Neural progenitor cell (in vitro differentiated cells): Measurements from ENCODE around the gene PRELID1. TPM values are rescaled to one million over a fixed set of nuclear protein-coding genes. Genes with fewer than 3 reads are reported as not detected.
"Not testable (repeated sequence)": the region's sequence is repeated elsewhere in the genome, so short reads cannot be mapped to it uniquely, and the experiment has no call there.

ENCODE experiments used
- DNase-seq: peaks from one replicate; pipeline ENCODE4 v3.0.0-alpha.2; 2016; ENCODE audit warnings: low spot score
- H2AFZ ChIP-seq: fragments of 200-600 bp; sonication (generic); replicated peaks from 2 replicates; pipeline ENCODE4 v1.6.1; 2016; ENCODE audit warnings: antibody characterized with exemption
- H3F3A ChIP-seq: fragments of 200-600 bp; sonication (generic); 2 replicates; pipeline ENCODE4 v1.6.1; 2016; ENCODE audit warnings: antibody characterized with exemption, low read depth
- H3K27ac ChIP-seq: fragments of 200-600 bp; sonication (generic); 2 replicates; pipeline ENCODE4 v1.5.1; 2016; ENCODE audit warnings: mild to moderate bottlenecking
- H3K27me3 ChIP-seq: fragments of 200-600 bp; sonication (generic); 2 replicates; pipeline ENCODE4 v1.6.1; 2016; ENCODE audit warnings: mild to moderate bottlenecking, moderate library complexity
- H3K36me3 ChIP-seq: fragments of 200-600 bp; sonication (generic); 2 replicates; pipeline ENCODE4 v1.5.1; 2016
- H3K4me1 ChIP-seq: fragments of 200-600 bp; sonication (generic); 2 replicates; pipeline ENCODE4 v1.6.1; 2016; ENCODE audit warnings: mixed run types
- H3K4me2 ChIP-seq: fragments of 200-600 bp; sonication (generic); 2 replicates; pipeline ENCODE4 v1.6.1; 2016
- H3K4me3 ChIP-seq: fragments of 200-600 bp; sonication (generic); 2 replicates; pipeline ENCODE4 v1.5.1; 2016
- H3K79me2 ChIP-seq: fragments of 200-600 bp; sonication (generic); 2 replicates; pipeline ENCODE4 v1.6.1; 2016; ENCODE audit warnings: low read depth
- H3K9ac ChIP-seq: fragments of 200-600 bp; sonication (generic); 2 replicates; pipeline ENCODE4 v1.6.1; 2016
- H3K9me3 ChIP-seq: fragments of 200-600 bp; sonication (generic); 2 replicates; pipeline ENCODE4 v1.5.1; 2016; ENCODE audit warnings: low read depth
- H4K20me1 ChIP-seq: fragments of 200-600 bp; sonication (generic); 2 replicates; pipeline ENCODE4 v1.6.1; 2016; ENCODE audit warnings: low read depth
- H3K27ac Mint-ChIP-seq: 3 replicates; pipeline ENCODE4 v1.8.0; 2021; ENCODE audit warnings: mixed read lengths
- H3K27me3 Mint-ChIP-seq: 2 replicates; pipeline ENCODE4 v1.8.0; 2022; ENCODE audit warnings: low read depth, mild to moderate bottlenecking, inconsistent platforms, moderate library complexity, mixed read lengths; ENCODE audit not compliant: insufficient read depth
- H3K36me3 Mint-ChIP-seq: 3 replicates; pipeline ENCODE4 v1.8.0; 2021; ENCODE audit warnings: mixed read lengths
- H3K4me1 Mint-ChIP-seq: 3 replicates; pipeline ENCODE4 v1.8.0; 2021; ENCODE audit warnings: mixed read lengths
- H3K4me3 Mint-ChIP-seq: 3 replicates; pipeline ENCODE4 v1.8.0; 2021; ENCODE audit warnings: mild to moderate bottlenecking, moderate library complexity, mixed read lengths
- H3K9me3 Mint-ChIP-seq: 3 replicates; pipeline ENCODE4 v1.8.0; 2020; ENCODE audit warnings: mixed read lengths
- CTCF ChIP-seq: fragments of 200-600 bp; sonication (generic); IDR thresholded peaks from 2 replicates; pipeline ENCODE4 v1.5.1; 2017; ENCODE audit warnings: antibody characterized with exemption, mild to moderate bottlenecking
- EZH2 ChIP-seq: fragments of 200-600 bp; sonication (generic); IDR thresholded peaks from 2 replicates; pipeline ENCODE4 v1.6.1; 2017; ENCODE audit warnings: antibody characterized with exemption, mild to moderate bottlenecking, moderate library complexity
- EZH2phosphoT487 ChIP-seq: fragments of 200-600 bp; sonication (generic); IDR thresholded peaks from 2 replicates; pipeline ENCODE4 v1.6.1; 2017; ENCODE audit warnings: antibody characterized with exemption
- total RNA-seq: library from RNA; depleted of rRNA; stranded (reverse); fragments of >200 nt; gene quantifications from 2 replicates; pipeline ENCODE4 v1.2.3, GENCODE V29; 2015; ENCODE audit warnings: low replicate concordance

Gene PRELID1
- total RNA-seq, 1 donor from 2014 or later: 133 TPM

- Histone ChIP-seq H3K27me3 (no peaks in the 10 kb centered on the region), H3K27ac (no peak overlapping the region), H3K4me2 (no peak overlapping the region), H3F3A (no peaks in the 10 kb centered on the region), H4K20me1 (peaks cover 9% of the 10 kb centered on the region), H3K9ac (no peak overlapping the region), H3K36me3 (no peaks in the 10 kb centered on the region), H3K4me1 (no peaks in the 10 kb centered on the region), H3K79me2 (peaks cover 3% of the 10 kb centered on the region), H2AFZ (no peak overlapping the region), H3K4me3 (no peak overlapping the region), H3K9me3 (no peaks in the 10 kb centered on the region)
- Mint-ChIP-seq H3K4me1 (no peaks in the 10 kb centered on the region), H3K9me3 (no peaks in the 10 kb centered on the region), H3K36me3 (peaks cover 16% of the 10 kb centered on the region), H3K27ac (no peak overlapping the region), H3K4me3 (peak overlapping the region; percentile 58), H3K27me3 (peaks cover 4% of the 10 kb centered on the region)
- no peak for DNase-seq
- TF ChIP-seq EZH2phosphoT487: no peak
- TF ChIP-seq CTCF: no peak
- no peak for TF ChIP-seq EZH2
Measured at GRCh38 chr5:177336603-177337494, 33.2 kb downstream of the PRELID1 start.

- Histone ChIP-seq H3K27ac (no peak overlapping the region), H4K20me1 (peaks cover 14% of the 10 kb centered on the region), H3K4me3 (no peak overlapping the region), H3K9me3 (no peaks in the 10 kb centered on the region), H3K4me1 (no peaks in the 10 kb centered on the region), H3K9ac (no peak overlapping the region), H3F3A (no peaks in the 10 kb centered on the region), H2AFZ (no peak overlapping the region), H3K79me2 (peaks cover 19% of the 10 kb centered on the region), H3K36me3 (no peaks in the 10 kb centered on the region), H3K27me3 (no peaks in the 10 kb centered on the region), H3K4me2 (no peak overlapping the region)
- H3K9me3 Mint-ChIP-seq: no peaks in the 10 kb centered on the region
- DNase-seq: no peak
- no peak overlapping the region for H3K27ac Mint-ChIP-seq
- peaks cover 4% of the 10 kb centered on the region for H3K27me3 Mint-ChIP-seq
- no peak for TF ChIP-seq CTCF
- no peak overlapping the region for H3K4me3 Mint-ChIP-seq
- H3K36me3 Mint-ChIP-seq: peaks cover 16% of the 10 kb centered on the region
- H3K4me1 Mint-ChIP-seq: no peaks in the 10 kb centered on the region
Measured at GRCh38 chr5:177338251-177339106, 34.9 kb downstream of the PRELID1 start.

- no peak overlapping the region for H3K4me3 ChIP-seq
- no peak overlapping the region for H3K9ac ChIP-seq
- no peaks in the 10 kb centered on the region for H3K27me3 ChIP-seq
- H3K79me2 ChIP-seq: peaks cover 26% of the 10 kb centered on the region
- no peaks in the 10 kb centered on the region for H3K36me3 ChIP-seq
- no peaks in the 10 kb centered on the region for H3K9me3 Mint-ChIP-seq
- H3K27me3 Mint-ChIP-seq: peaks cover 4% of the 10 kb centered on the region
- H3K4me3 Mint-ChIP-seq: no peak overlapping the region
- no peaks in the 10 kb centered on the region for H3F3A ChIP-seq
- no peaks in the 10 kb centered on the region for H3K4me1 Mint-ChIP-seq
- H2AFZ ChIP-seq: no peak overlapping the region
- no peak overlapping the region for H3K27ac ChIP-seq
- TF ChIP-seq EZH2phosphoT487: no peak
- no peak for TF ChIP-seq EZH2
- no peak for TF ChIP-seq CTCF
- no peak overlapping the region for H3K27ac Mint-ChIP-seq
- no peak overlapping the region for H3K4me2 ChIP-seq
- DNase-seq: no peak
- H3K36me3 Mint-ChIP-seq: peaks cover 12% of the 10 kb centered on the region
- H4K20me1 ChIP-seq: peaks cover 14% of the 10 kb centered on the region
- no peaks in the 10 kb centered on the region for H3K9me3 ChIP-seq
- H3K4me1 ChIP-seq: no peaks in the 10 kb centered on the region
Measured at GRCh38 chr5:177339107-177339638, 35.6 kb downstream of the PRELID1 start.

- H3K36me3 Mint-ChIP-seq, H3K9me3 Mint-ChIP-seq: not testable (repeated sequence)
- H3K79me2 ChIP-seq: peaks cover 64% of the 10 kb centered on the region
Measured at GRCh38 chr5:177343000-177343399, 39.4 kb downstream of the PRELID1 start.

More at GRCh38 chr5:177343000-177343399, 39.4 kb downstream of the PRELID1 start:
- H3K36me3 ChIP-seq, H3K9me3 ChIP-seq, H3K27me3 Mint-ChIP-seq, H3K4me3 ChIP-seq, H2AFZ ChIP-seq, H3F3A ChIP-seq, H3K9ac ChIP-seq, H3K27ac Mint-ChIP-seq, H3K4me3 Mint-ChIP-seq, H3K27ac ChIP-seq, H3K27me3 ChIP-seq, H3K4me1 ChIP-seq, H3K4me2 ChIP-seq, DNase-seq, H3K4me1 Mint-ChIP-seq: not testable (repeated sequence)
- H4K20me1 ChIP-seq: peaks cover 22% of the 10 kb centered on the region
